HG03196 (cell line): ENCODE results near the gene PCSK5.

Experiments
- ATAC-seq: cut with Tn5 transposase; IDR thresholded peaks from one replicate; pipeline ENCODE4 v1.9.1; 2021; ENCODE audit not compliant: unreplicated experiment

Gene PCSK5

DNA sequence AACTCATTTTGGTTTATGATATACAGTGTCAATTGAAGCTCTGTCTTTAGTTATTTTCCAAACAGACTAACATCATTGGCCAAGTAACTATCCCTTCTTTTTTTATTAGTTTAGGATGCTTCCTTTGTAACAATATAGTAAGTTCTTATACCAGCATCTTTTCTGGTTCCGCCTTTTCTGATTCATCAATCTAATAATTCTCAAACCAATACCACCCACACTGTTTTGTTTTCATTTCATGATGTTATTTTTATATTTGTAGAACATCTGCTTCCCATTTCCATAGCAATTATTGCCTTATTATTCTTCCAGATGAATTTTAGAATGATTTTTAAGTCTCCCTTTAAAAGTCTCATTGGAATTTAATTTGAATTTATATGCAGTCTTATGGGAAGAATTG is 285.7 kb downstream of the PCSK5 start:
- no peak for ATAC-seq

DNA sequence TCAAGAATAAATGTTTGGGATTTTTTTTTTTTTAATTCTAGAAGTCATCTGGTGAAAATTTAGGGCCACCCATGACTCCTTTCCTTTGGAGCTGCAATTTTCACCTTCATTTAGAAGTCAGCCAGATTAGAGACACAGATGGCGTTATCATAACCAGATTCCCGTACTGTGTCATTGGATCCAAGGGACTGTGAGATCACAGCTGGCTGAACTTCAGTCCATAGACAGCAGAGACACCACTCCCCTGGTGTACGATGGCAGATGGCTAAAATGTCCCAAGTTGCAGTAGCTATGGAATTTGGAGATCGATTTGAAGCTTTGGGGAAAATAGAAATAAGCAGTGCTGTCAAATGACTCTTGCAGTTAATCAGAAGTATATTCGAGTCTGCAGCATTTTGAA is 287.5 kb downstream of the PCSK5 start:
- ATAC-seq = no peak

- ATAC-seq = no peak
Observed at GRCh38 chr9:76180541-76180940, 290.1 kb downstream of the PCSK5 start.

- ATAC-seq = no peak
Observed at GRCh38 chr9:76181020-76181641, 290.7 kb downstream of the PCSK5 start.

GRCh38 chr9:76181781-76182180 is 291.3 kb downstream of the PCSK5 start:
- ATAC-seq = no peak

- ATAC-seq = no peak
Observed at GRCh38 chr9:76185432-76185831, 295.0 kb downstream of the PCSK5 start.

- ATAC-seq = no peak
Observed at GRCh38 chr9:76188286-76188685, 297.8 kb downstream of the PCSK5 start.

DNA sequence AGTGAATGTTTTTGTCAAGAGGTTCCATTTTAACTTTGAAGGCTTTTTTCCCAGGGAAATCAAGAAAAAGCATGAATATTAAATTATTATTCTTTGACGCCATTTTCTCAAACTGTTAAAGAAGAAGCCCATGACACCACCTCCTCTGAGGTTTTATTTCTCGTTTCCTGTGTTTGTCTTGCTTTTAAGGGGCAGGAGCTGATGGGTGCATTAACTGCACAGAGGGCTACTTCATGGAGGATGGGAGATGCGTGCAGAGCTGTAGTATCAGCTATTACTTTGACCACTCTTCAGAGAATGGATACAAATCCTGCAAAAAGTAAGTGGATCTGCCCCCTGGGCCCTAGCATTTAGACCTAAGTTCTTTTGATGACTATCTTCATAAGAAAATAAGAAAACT is 298.4 kb downstream of the PCSK5 start:
- ATAC-seq = no peak

GRCh38 chr9:76191493-76191892 is 301.0 kb downstream of the PCSK5 start:
- ATAC-seq = no peak

DNA sequence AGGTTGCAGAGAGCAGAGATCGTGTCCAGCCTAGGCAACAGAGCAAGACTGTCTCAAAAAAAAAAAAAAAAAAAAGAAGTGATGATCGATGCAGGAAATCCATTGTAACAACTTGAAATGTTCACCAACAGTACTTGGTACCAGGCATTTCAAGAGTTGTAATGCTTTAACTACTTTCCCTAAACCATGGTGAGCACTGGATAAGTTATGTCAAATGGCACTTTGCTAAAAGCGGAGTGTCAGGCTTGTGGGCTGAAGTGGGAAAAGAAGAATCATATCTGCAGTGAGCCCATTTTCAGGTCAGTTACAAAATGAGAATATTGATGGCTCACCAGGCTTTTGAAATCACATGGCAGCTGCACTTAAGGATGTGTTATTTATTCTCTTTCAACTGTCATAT is 301.5 kb downstream of the PCSK5 start:
- ATAC-seq = no peak

GRCh38 chr9:76194896-76195295 is 304.4 kb downstream of the PCSK5 start:
- ATAC-seq = no peak

DNA sequence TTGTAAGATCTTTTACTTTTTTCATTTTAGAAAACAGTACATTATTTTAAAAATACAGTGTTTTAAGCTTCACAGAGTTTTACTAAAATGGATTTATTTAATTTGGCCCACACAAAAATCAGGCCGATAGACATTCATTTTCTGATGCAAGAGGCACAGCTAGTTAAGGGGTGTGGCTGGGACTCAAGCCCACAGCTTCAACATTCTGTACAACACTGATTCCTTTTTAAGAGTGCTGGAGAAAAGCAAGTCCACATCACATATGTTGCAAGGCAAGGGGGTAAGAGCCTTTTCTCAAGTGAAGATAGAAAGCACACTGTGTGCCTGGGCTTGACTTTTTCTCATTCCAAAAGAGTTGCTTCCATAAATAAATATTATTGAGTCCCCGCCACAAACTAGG is 307.9 kb downstream of the PCSK5 start:
- no peak for ATAC-seq

- ATAC-seq = no peak
Observed at GRCh38 chr9:76200315-76200714, 309.8 kb downstream of the PCSK5 start.

DNA sequence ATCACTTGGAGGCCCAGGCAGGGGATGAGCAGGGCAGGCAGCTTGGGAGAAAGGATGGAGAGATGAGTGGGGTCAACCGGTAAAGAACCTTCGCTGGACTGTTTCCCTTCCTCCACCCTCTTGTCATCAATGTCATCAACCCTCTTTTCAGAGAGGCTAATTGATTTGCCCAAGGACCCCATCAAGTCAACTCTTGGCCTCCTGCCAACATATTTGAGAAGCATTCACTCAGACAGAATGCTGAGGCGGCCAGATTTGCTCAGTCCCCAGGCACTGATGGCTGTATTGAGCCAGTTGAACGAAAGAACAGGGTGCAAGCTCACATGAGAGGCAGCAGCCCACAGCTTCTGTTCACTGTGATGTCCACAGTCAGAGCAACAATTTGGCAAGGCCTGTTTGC is 310.3 kb downstream of the PCSK5 start:
- ATAC-seq = no peak

GRCh38 chr9:76203373-76203772 is 312.9 kb downstream of the PCSK5 start:
- no peak for ATAC-seq

DNA sequence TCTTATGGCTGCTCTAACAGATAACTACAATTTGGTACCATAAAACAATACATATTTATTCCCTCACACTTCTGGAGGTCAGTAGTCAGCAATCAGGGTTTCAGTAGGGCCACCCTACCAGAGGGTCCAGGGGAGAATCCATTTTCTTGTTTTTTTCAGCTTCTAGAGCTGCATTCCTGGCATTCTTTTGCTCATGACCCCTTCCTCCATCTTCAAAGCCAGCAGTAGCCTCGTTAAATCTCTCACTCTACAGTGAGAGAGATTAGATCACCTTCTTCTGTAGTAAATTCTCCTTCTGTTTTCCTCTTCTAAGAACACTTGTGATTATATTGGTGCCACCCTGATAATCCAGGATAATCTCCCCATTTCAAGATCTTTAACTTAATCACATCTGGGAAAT is 316.3 kb downstream of the PCSK5 start:
- no peak for ATAC-seq

GRCh38 chr9:76213751-76214150 is 323.3 kb downstream of the PCSK5 start:
- ATAC-seq = no peak

DNA sequence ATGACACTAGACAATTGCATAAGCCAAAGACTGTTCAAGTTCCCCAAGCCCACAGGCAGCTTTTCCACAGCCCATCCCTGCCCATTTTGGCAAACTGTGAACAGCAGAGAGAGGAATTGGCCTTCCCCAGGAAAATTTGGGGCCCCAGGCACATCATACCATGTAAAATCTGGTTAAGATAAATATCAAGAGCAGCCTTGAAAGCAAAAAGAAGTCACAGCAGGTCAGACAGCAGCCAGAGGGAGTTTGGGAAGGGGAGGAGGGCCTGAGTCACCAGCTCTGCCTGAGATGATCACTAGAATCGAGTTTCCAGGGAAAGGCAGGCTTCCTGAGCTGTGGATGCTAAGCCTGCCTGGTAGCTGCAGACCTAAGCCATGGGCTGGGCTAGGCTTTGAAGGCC is 324.6 kb downstream of the PCSK5 start:
- no peak for ATAC-seq

DNA sequence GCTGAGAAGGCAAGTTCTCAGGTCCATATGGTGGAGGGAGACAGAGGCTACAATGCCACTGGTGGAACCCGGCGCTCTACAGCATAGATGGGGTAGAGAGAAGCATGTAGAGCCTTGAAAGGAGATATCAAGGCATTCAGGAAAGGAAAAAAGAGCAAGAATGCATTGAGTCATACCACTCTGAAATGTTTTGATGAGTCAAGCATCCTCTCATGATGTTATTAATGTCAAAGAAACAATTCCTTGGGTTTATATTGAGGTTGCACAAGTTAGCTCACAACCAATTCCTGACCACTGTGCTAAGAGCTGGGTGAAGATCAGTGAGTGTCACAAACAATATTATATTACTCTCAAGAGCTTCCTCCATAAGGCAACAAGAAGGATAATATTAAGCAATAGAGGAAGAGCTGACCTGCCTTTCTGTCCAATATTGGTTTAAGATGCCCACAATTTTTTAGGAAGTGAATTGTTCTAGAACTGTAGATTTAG is 325.7 kb downstream of the PCSK5 start:
- ATAC-seq = no peak

- ATAC-seq = no peak
Observed at GRCh38 chr9:76218117-76218885, 327.8 kb downstream of the PCSK5 start.

DNA sequence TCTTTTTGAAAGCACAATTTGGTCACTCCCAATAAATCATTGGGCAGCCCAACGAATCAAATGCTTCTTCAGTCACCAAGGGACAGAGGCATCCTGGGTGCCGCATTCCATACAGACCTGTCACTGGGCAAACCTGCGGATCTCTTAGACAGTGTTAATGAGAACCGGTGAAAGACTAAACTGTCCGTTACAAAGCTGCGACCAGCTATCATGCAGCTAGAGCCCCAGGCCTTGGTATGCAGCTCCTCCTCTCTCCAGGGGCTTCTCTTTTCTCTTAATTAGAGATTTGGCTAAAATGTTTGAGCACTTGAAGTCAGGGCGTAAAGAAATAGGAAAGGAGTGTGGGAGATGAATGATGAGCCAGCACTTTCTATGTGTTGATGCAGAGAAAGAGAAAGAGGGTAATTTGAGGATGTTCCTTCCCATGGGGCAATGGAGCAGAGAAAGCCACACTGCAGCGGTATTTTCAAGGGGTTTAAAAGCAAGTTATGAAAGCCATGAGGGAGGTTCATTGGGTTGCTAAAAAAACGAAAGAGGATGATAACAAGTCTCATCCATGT is 328.5 kb downstream of the PCSK5 start:
- no peak for ATAC-seq

GRCh38 chr9:76219560-76220151 is 329.2 kb downstream of the PCSK5 start:
- no peak for ATAC-seq
